Kidney (tissue), 14 donors: ENCODE results near the gene B3GAT1. TPM values are rescaled to one million over a fixed set of nuclear protein-coding genes. Genes with fewer than 3 reads are reported as not detected.

Source experiments
- DNase-seq, 5 donors: peaks; one replicate each; pipeline ENCODE4 v3.0.0-alpha.2; 2013 to 2020
- FAIRE-seq: peaks from 2 replicates; lab custom pipeline; 2012; peaks lifted over from hg19 to GRCh38; lab: Jason Lieb, UNC
- H3K27ac ChIP-seq, 2 donors: one replicate each; pipeline ENCODE4 v1.7.0; 2013; ENCODE audit warnings: low read depth in 2 of 2, low read length in 2 of 2, inconsistent platforms in 1 of 2
- H3K27me3 ChIP-seq: one replicate; pipeline ENCODE4 v1.7.1; 2013; ENCODE audit warnings: low read length, inconsistent platforms; ENCODE audit not compliant: control insufficient read depth, insufficient read depth
- H3K36me3 ChIP-seq, 3 donors: one replicate each; pipeline versions ENCODE4 v1.7.0 to v1.7.1; 2013; ENCODE audit warnings: low read length in 3 of 3, control low read depth in 1 of 3, inconsistent platforms in 1 of 3; ENCODE audit not compliant: insufficient read depth in 3 of 3, control insufficient read depth in 2 of 3
- H3K4me1 ChIP-seq, 3 donors: one replicate each; pipeline versions ENCODE4 v1.7.0 to v1.7.1; 2013; ENCODE audit warnings: low read length in 3 of 3, inconsistent platforms in 1 of 3, low read depth in 1 of 3; ENCODE audit not compliant: control insufficient read depth in 2 of 3, insufficient read depth in 2 of 3
- H3K4me3 ChIP-seq, 3 donors: one replicate each; pipeline versions ENCODE4 v1.7.0 to v1.8.1; 2013; ENCODE audit warnings: low read length in 3 of 3, control low read depth in 1 of 3, inconsistent platforms in 1 of 3
- H3K9ac ChIP-seq, 3 donors: one replicate each; pipeline versions ENCODE4 v1.7.0 to v1.7.1; 2013; ENCODE audit warnings: low read length in 3 of 3, control low read depth in 1 of 3, inconsistent platforms in 1 of 3
- H3K9me3 ChIP-seq, 3 donors: one replicate each; pipeline versions ENCODE4 v1.7.0 to v1.7.1; 2013; ENCODE audit warnings: low read length in 3 of 3, control low read depth in 1 of 3, inconsistent platforms in 1 of 3; ENCODE audit not compliant: control insufficient read depth in 2 of 3, insufficient read depth in 1 of 3
- CTCF ChIP-seq: IDR thresholded peaks from 3 replicates; pipeline ENCODE4 v1.5.1; 2012; ENCODE audit warnings: mild to moderate bottlenecking, moderate library complexity, borderline replicate concordance; ENCODE audit not compliant: insufficient read depth; ENCODE audit errors: extremely low read depth
- intact Hi-C: fragments of 100-400 bp; cut with DNase I; formaldehyde crosslinking; loops from one replicate; pipeline ENCODE4 v1.11.1; 2022
- polyA plus RNA-seq: library from polyadenylated mRNA; stranded (reverse); fragments of 350-450 nt; fragmentation: Illumina TruSeq; extraction: RNeasy Lipid Tissue Mini Kit (QIAGEN cat#74804); gene quantifications from one replicate; pipeline ENCODE4 v1.2.3, GENCODE V29; 2014; ENCODE audit warnings: low read depth, low replicate concordance; ENCODE audit not compliant: insufficient read depth
- total RNA-seq: library from RNA; stranded (reverse); fragmentation: NEBNext Ultra II Directional; extraction: Animal tissue kit (Norgen Biotek cat#: 25700); gene quantifications from one replicate; pipeline ENCODE4 v1.2.1, GENCODE V29; 2021
- donor health status: control.
- donor health status: control.
- donor health status: control.
- donor health status: control.
- donor health status: control.
- donor health status: DM: yes; HTN: yes; CAD: no.
- donor health status: Normal renal cell carcinoma (clear cell type).

Gene B3GAT1
- total and polyA plus RNA-seq, 2 donors from 2014 or later = 0.82 to 3.7 TPM

- intact Hi-C loops = no loop called here
- FAIRE-seq (no peak), DNase-seq (no peak)
- TF ChIP-seq CTCF = no peak
- H3K27me3 ChIP-seq = no peaks in the 10 kb centered on the region
- H3K9ac ChIP-seq = no peak overlapping the region
- H3K9me3 ChIP-seq = peaks cover 0 to 3% (median 0%) of the 10 kb centered on the region in 3 donors
- no peaks in the 10 kb centered on the region for H3K36me3 ChIP-seq
- H3K4me1 ChIP-seq = no peaks in the 10 kb centered on the region
- no peak overlapping the region for H3K27ac ChIP-seq
- no peak overlapping the region for H3K4me3 ChIP-seq
Observed at GRCh38 chr11:134452026-134452837, 40.2 kb upstream of the B3GAT1 start.

- H3K27ac ChIP-seq = no peak overlapping the region
- no peaks in the 10 kb centered on the region for H3K9me3 ChIP-seq
- DNase-seq (no peak), FAIRE-seq (no peak)
- no peak overlapping the region for H3K4me3 ChIP-seq
- no peaks in the 10 kb centered on the region for H3K36me3 ChIP-seq
- TF ChIP-seq CTCF = no peak
- H3K9ac ChIP-seq = no peak overlapping the region
- H3K4me1 ChIP-seq = no peaks in the 10 kb centered on the region
- intact Hi-C loops = no loop called here
- H3K27me3 ChIP-seq = no peaks in the 10 kb centered on the region
Observed at GRCh38 chr11:134450186-134450585, 38.1 kb upstream of the B3GAT1 start.

GRCh38 chr11:134449713-134450112, 37.7 kb upstream of the B3GAT1 start:
- Histone ChIP-seq H3K4me1 (no peaks in the 10 kb centered on the region), H3K27me3 (no peaks in the 10 kb centered on the region), H3K9ac (no peak overlapping the region), H3K4me3 (no peak overlapping the region), H3K36me3 (no peaks in the 10 kb centered on the region), H3K9me3 (no peaks in the 10 kb centered on the region), H3K27ac (no peak overlapping the region)
- intact Hi-C loops = no loop called here
- TF ChIP-seq CTCF = no peak
- no peak for FAIRE-seq
- no peak for DNase-seq
